Endothelial cell of umbilical vein (primary cell): ENCODE data around the gene BOLA2. TPM values are rescaled to one million over a fixed set of nuclear protein-coding genes. Genes with fewer than 3 reads are reported as not detected.
A peak's percentile ranks its signal among the peaks of the same experiment; 100 is the strongest.
"Not testable (repeated sequence)": the region's sequence is repeated elsewhere in the genome, so short reads cannot be mapped to it uniquely, and the experiment has no call there.

ENCODE experiments used
- BruUV-seq: library from RNA; stranded (reverse); fragments of 400-500 nt; replicated peaks from 2 replicates; lab custom pipeline; 2021; lab: Mats Ljungman, UMichigan
- CTCF ChIA-PET: fragments of 300-600, 350-600 bp; sonication (Branson Sonifier 250); formaldehyde crosslinking; loops from one replicate; lab custom pipeline; 2021; ENCODE audit warnings: antibody characterized with exemption, inconsistent platforms; lab: Charles Lee
- POLR2A ChIA-PET: fragments of 300-600, 350-600 bp; sonication (Branson Sonifier 250); formaldehyde crosslinking; loops from one replicate; lab custom pipeline; 2021; ENCODE audit warnings: antibody characterized with exemption, inconsistent platforms; lab: Charles Lee
- DNase-seq: peaks from one replicate; pipeline ENCODE4 v3.0.0-alpha.2; 2011; ENCODE audit warnings: low read depth, low spot score
- FAIRE-seq: peaks from 2 replicates; lab custom pipeline; 2011; peaks lifted over from hg19 to GRCh38; lab: Jason Lieb, UNC
- H2AFZ ChIP-seq: 2 replicates; pipeline ENCODE4 v1.6.0; 2012; ENCODE audit warnings: low read depth, low read length, control low read depth, inconsistent platforms
- H3K27ac ChIP-seq: 2 replicates; pipeline ENCODE4 v1.5.1; 2011; ENCODE audit warnings: low read depth, mild to moderate bottlenecking, control low read depth, low read length, moderate library complexity; ENCODE audit not compliant: insufficient read depth
- H3K27me3 ChIP-seq, 2 experiments: 2 replicates each; pipeline versions ENCODE4 v1.6.0 to v1.6.1; 2011; ENCODE audit warnings: low read length in 2 of 2, mixed read lengths in 1 of 2; ENCODE audit not compliant: control insufficient read depth in 2 of 2, insufficient read depth in 2 of 2
- H3K36me3 ChIP-seq, 2 experiments: 2 replicates in 1 of 2; 3 replicates in 1 of 2; pipeline ENCODE4 v1.5.1; 2011; ENCODE audit warnings: low read length in 2 of 2, mild to moderate bottlenecking in 1 of 2, moderate library complexity in 1 of 2; ENCODE audit not compliant: control insufficient read depth in 2 of 2, insufficient read depth in 2 of 2; ENCODE audit errors: extremely low read depth in 1 of 2
- H3K4me1 ChIP-seq: 3 replicates; pipeline ENCODE4 v1.5.1; 2011; ENCODE audit warnings: mild to moderate bottlenecking, low read length; ENCODE audit not compliant: control insufficient read depth, insufficient read depth; ENCODE audit errors: extremely low read depth
- H3K4me2 ChIP-seq: 2 replicates; pipeline ENCODE4 v1.6.1; 2011; ENCODE audit warnings: low read length, control low read depth, mixed read lengths; ENCODE audit not compliant: insufficient read depth
- H3K4me3 ChIP-seq, 3 experiments: fragments of 200-600 bp in 1 of 3; sonication (generic), shearing (Covaris generic) in 1 of 3; replicated peaks in 1 of 3; 2 replicates each; pipeline ENCODE4 v1.5.1; 2011 to 2016; ENCODE audit warnings: control low read depth in 3 of 3, low read length in 3 of 3, mild to moderate bottlenecking in 2 of 3, inconsistent platforms in 1 of 3, low read depth in 1 of 3, moderate library complexity in 1 of 3; ENCODE audit not compliant: insufficient read depth in 1 of 3
- H3K79me2 ChIP-seq: 2 replicates; pipeline ENCODE4 v1.6.0; 2012; ENCODE audit warnings: low read length, inconsistent platforms; ENCODE audit not compliant: control insufficient read depth, insufficient read depth
- H3K9ac ChIP-seq: replicated peaks from 2 replicates; pipeline ENCODE3; 2011; ENCODE audit warnings: low read length, control low read depth; ENCODE audit not compliant: insufficient read depth; ENCODE audit errors: extremely low read depth
- H3K9me1 ChIP-seq: replicated peaks from 3 replicates; pipeline ENCODE4 v1.6.0; 2011; ENCODE audit warnings: mild to moderate bottlenecking, low read length; ENCODE audit not compliant: control insufficient read depth, insufficient read depth; ENCODE audit errors: extremely low read depth
- H3K9me3 ChIP-seq: replicated peaks from 2 replicates; pipeline ENCODE4 v1.5.1; 2012; ENCODE audit warnings: low read length, inconsistent platforms; ENCODE audit not compliant: control insufficient read depth, insufficient read depth
- H4K20me1 ChIP-seq: replicated peaks from 2 replicates; pipeline ENCODE3; 2011; ENCODE audit warnings: mild to moderate bottlenecking, low read length; ENCODE audit not compliant: control insufficient read depth, insufficient read depth; ENCODE audit errors: extremely low read depth
- dilution Hi-C: fragments of 300-500 bp; cut with MboI; formaldehyde crosslinking; loops from one replicate; pipeline ENCODE4 v1.15.0; 2019; ENCODE audit warnings: low sequenced_read_pairs; ENCODE audit not compliant: extremely low pct_ligation_motif_present
- intact Hi-C: fragments of 100-400 bp; cut with micrococcal nuclease; formaldehyde crosslinking; loops from one replicate; pipeline ENCODE4 v1.10.0; 2022
- polyA plus RNA-seq, 4 experiments: library from polyadenylated mRNA; depleted of rRNA in 3 of 4; stranded (reverse) in 3 of 4; unstranded in 1 of 4; fragments of >200 nt; gene quantifications; 2 replicates each; pipeline versions ENCODE4 v1.2.1 to v1.2.3, GENCODE V29; 2011 to 2012; ENCODE audit warnings: missing spikeins in 1 of 4
- total RNA-seq: library from RNA; stranded (reverse); gene quantifications from 2 replicates; pipeline ENCODE4 v1.2.3, GENCODE V29; 2021

The BOLA2 gene
- total and polyA plus RNA-seq, 2 donors (not counting 3 experiments of a cell fraction or from before 2014, with no cell fraction given), result 7.4 to 34.6 TPM

- H2AFZ ChIP-seq, H4K20me1 ChIP-seq, H3K27ac ChIP-seq, H3K4me3 ChIP-seq, H3K9me1 ChIP-seq, CTCF ChIA-PET, H3K9ac ChIP-seq, dilution Hi-C loops, H3K79me2 ChIP-seq, H3K4me1 ChIP-seq, DNase-seq, H3K9me3 ChIP-seq, H3K36me3 ChIP-seq, intact Hi-C loops, BruUV-seq, POLR2A ChIA-PET, H3K27me3 ChIP-seq, H3K4me2 ChIP-seq: not testable (repeated sequence)
- peak; percentile 95 for FAIRE-seq
Measured at GRCh38 chr16:29467654-29468366, 13.7 kb upstream of the BOLA2 start.

- H3K9me1 ChIP-seq, H3K4me2 ChIP-seq, H3K79me2 ChIP-seq, H3K4me3 ChIP-seq, DNase-seq, CTCF ChIA-PET, H3K36me3 ChIP-seq, H3K4me1 ChIP-seq, intact Hi-C loops, H3K27ac ChIP-seq, H3K9me3 ChIP-seq, H3K9ac ChIP-seq, BruUV-seq, H4K20me1 ChIP-seq, H2AFZ ChIP-seq, H3K27me3 ChIP-seq, dilution Hi-C loops, POLR2A ChIA-PET: not testable (repeated sequence)
- FAIRE-seq, result peak; percentile 76
Measured at GRCh38 chr16:29466904-29467303, 12.8 kb upstream of the BOLA2 start.

- FAIRE-seq, result peak; percentile 95
- H2AFZ ChIP-seq, H3K4me2 ChIP-seq, H3K4me3 ChIP-seq, H3K36me3 ChIP-seq, H4K20me1 ChIP-seq, H3K27ac ChIP-seq, POLR2A ChIA-PET, H3K4me1 ChIP-seq, H3K79me2 ChIP-seq, H3K9me3 ChIP-seq, CTCF ChIA-PET, H3K9me1 ChIP-seq, dilution Hi-C loops, DNase-seq, intact Hi-C loops, BruUV-seq, H3K9ac ChIP-seq, H3K27me3 ChIP-seq: not testable (repeated sequence)
Measured at GRCh38 chr16:29465985-29466824, 12.1 kb upstream of the BOLA2 start.

- H3K9ac ChIP-seq, H2AFZ ChIP-seq, intact Hi-C loops, H3K36me3 ChIP-seq, H3K27me3 ChIP-seq, DNase-seq, CTCF ChIA-PET, H3K9me3 ChIP-seq, H3K4me2 ChIP-seq, H3K27ac ChIP-seq, dilution Hi-C loops, H3K4me3 ChIP-seq, POLR2A ChIA-PET, H3K4me1 ChIP-seq, H3K79me2 ChIP-seq, H4K20me1 ChIP-seq, H3K9me1 ChIP-seq, BruUV-seq, FAIRE-seq: not testable (repeated sequence)
Measured at GRCh38 chr16:29460647-29461030, 6.5 kb upstream of the BOLA2 start.
